Stimulated activated CD8-positive, alpha-beta memory T cell treated with anti-CD3 and anti-CD28 coated beads, Interleukin-12 subunit alpha, Interleukin-12 subunit beta, amount 100 ng/mL, for 24 hours (primary cell): ENCODE results near the gene NHERF1.

Experiments
- DNase-seq: peaks from one replicate; pipeline ENCODE4 v3.0.0-alpha.2; 2020; ENCODE audit errors: extremely low read depth

Gene NHERF1

DNA sequence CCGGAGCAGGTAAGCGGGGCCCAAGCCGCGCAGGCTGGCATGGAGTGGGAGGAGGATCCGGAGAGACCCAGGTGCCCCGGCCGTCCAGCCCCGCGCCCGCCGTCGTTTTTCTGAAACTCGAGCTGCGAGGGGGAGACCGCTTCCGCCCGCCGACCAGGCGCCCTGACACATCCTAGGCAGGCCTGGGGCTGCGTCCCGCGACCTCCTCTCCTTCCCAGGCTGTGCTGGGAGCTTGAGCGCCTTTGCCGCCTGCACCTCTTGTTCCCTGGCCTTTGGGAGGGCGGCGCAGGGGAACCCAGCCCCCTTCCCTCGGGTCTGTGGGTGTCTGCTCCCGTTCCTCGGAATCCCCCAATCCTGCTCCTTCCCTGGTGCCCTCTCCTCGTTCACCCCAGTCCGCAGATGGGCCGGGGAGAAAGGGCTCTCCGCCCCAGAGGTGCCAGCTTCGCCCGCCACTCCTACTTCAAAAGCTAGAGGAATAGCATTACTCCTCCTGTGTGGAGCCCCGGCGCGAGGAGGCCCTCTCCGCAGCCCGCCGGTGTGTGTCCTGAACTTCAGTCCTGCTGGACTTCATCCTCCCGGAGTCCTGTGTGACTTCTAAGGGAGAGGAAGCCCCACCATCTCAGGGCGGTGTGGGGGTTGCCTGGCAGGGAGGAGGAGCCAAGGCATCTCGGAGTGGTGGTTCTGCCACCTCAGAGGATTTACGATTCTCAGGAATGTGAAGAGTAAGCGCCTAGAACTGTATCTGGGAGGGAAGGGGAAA lies 1.0 kb downstream of the NHERF1 start:
- DNase-seq: no peak

DNA sequence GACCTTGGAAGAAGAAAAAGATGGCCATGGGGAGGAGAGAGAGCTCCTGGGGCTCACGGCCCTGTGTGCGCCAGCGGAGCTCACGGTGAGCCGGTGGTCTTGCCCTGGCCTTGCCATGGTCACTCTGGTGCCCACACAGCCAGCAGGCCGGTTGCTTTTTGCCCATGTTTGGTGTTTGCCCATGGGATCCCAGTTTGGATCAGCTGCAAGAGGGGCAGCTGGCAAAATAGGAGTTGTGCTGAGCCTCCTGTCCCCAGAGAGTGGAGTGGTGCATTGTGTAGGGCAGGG lies 1.6 kb downstream of the NHERF1 start:
- no peak for DNase-seq

DNA sequence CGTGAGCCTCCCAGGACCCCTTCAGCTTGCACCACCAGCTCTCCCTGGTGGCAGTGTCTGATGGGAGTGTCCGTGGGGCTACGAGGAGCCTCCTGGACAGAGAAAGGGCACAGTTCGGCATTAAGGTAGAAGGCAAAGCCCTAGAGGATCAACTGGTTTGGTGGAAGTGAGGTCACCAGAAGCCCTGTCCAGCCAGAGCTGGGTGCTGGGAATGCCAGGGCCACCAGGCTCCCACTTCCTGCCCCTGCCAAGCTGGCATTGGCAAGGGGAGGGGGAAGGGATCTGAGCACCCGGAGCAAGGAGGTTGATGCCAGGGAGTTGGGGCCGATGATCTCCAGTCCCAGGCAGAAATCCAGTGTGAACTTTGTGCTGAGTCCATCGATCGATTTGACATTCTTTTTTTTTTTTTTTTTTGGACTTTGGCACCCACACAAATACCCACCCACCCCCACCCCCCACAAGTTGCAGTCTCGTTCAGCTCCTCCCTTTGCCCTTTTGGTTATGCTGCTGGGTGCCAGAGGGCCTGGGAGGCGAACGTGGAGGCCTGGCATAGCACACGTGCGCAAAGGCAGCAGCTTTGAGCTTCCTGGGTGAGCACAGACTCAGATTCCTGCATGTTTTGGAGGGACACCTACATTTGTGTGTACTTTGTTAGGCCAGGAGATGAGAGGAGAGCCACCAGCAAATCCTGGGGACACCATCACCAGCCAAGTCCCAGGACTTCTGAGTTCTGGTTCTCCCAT lies 2.1 kb downstream of the NHERF1 start:
- DNase-seq: no peak

DNA sequence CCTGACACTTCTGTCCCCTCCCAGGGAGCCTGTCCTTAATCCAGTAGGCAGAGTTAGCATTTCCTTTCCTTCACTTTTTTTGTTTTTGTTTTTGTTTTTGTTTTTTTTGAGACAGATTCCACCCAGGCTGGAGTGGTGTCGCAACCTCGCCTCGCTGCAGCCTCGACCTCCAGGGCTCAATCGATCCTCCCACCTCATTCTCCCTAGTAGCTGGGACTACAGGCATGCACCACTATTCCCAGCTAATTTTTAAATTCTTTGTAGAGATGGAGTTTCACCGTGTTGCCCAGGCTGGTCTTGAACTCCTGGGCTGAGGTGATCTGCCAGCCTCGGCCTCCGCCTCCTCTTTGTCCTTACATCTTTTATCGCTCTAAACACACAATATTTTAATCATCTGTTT lies 4.0 kb downstream of the NHERF1 start:
- DNase-seq: no peak

DNA sequence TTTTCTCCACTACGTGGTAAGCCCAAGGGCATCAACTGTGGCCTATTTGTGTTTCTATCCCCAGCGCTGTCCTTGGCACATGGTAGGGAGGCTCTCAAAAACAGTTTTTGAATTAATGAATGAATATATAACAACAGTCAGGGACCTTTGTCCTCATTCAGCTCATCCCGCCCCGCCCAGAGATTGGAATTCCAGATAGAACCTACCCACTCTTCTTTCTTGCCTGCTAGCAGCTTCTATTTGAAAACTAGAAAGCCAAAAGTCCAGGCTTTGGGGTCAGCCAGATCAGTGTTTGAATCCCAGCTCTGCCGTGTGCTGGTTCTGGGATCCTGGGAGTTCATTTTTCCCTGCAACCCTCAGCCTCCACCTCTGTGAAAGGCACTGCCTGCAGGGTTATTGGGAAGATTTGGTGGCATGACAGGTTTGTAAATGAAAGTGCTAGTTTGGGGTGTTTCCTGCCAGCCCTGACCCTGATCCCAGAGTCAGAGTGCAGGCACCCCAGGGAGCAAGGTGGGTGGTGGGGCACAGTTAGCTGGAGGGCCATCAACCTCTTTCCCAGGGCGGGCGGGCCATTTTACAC lies 4.5 kb downstream of the NHERF1 start:
- DNase-seq: no peak

DNA sequence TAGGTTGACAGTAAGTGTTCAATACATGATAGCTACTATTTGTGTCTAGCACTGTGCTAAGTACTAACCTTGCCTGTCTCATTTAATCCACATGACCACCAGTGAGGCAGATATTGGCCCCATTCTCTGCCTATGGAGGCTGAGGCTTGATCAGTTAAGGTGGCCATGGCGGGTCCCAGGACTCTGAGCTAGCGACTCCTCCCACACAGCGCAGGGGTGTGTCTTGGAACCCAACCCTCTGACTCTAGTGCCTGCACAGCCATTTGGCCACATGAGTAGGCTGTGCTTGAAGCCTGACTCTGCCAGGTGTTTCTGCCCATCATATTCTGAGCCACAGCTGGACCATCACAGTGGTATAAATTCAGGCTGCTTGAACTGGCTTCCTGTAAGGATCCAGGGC lies 6.4 kb downstream of the NHERF1 start:
- no peak for DNase-seq

DNA sequence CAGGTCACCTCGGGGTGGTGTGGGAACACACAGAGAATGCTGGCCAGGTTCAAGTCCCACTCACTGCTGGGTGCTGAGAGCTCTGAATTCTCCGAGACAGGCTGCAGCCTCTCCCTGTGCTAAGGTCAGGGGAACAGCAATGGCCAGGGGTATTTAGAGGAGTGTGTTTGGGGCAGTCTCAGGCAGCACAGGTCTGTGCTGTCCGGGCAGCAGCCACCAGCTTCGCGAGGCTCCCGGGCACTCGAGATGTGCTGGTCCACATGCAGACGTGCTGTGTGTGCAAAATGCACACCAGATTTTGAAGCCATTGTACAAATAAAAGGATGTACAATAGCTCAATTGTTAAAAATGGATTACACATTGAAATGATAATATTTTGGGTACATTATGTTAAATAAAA lies 7.1 kb downstream of the NHERF1 start:
- no peak for DNase-seq

DNA sequence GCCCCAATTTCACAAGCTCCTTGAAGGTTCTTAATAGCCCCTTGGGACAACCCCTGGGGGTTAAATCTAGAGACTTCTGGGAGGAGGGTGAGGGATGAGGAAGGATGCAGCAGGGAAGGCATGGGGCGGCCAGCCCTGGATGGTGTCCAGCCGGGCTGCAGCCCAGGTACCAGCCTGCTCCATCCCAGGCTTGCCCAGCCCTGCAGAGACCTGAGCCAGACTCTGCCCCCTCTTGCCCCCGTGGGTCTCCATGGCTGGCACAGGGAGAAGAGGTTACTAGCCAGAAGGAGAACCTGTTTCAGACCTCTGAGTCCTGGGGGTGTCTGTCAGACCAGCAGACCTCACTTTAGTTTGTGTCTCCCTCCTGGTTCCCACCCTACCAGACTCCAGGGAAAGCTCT lies 8.5 kb downstream of the NHERF1 start:
- DNase-seq: no peak

DNA sequence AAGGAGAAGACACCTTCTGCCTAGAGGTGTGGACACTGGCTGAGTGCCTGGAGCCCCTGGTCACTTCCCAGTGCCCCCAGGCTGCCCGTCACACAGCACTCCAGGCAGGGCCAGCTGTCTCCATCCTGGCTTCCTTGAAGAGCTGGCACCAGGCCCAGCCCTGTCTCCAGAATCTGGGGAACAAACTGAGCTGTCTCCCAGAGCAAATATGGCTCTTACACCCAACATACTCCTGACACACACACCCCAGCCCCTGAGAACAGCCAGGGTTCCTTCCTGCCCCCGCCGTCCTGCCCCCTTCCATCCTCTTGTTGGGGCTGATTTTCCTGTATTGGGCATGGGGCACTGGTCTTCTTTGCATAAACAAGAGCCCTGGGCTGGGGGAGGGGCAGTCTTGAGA lies 9.1 kb downstream of the NHERF1 start:
- no peak for DNase-seq

DNA sequence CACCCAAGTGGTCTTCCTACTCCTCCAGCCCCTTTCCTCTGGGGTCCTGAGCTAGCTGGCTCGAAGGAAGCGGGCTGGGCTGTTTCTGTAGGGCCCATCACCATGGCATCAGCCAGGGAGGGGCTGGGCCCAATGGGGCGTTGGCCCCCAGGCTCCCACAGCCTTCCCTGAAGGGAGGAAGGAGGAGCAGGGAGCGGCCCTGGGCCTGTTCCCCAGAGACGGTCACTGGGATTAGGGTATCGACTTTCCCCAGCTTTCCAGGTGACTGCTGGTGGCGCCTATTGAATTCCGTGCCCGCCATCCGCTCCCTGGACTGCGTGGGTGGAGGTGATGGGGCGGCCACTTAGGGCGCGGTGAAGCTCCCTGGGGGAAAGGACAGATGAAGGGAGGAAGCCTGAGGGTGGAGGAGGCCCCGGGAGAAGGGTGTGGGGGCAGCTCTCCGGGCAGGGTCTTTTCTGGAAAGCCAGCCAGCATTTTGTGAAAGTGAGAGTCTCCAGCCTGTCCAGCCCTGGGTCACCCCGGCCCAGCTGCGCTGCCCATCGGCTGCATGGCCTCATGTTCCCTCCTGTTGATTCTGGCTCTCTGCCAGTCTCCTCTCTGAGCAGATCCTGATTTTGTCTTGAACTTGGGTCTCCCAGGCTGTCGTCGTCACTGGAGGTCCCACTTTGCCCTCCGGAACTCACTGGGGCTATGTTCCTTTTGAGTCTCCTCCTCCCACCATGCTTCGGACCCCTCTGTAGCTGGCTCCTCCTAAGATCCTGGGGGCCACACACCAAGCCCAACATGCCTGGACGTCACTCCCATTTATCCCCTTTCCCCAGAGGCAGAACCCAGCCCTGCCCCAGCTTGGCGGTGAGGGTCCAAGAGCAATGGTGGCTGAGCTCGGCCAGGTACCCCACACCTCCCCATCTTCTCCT lies 9.8 kb downstream of the NHERF1 start:
- DNase-seq: no peak

DNA sequence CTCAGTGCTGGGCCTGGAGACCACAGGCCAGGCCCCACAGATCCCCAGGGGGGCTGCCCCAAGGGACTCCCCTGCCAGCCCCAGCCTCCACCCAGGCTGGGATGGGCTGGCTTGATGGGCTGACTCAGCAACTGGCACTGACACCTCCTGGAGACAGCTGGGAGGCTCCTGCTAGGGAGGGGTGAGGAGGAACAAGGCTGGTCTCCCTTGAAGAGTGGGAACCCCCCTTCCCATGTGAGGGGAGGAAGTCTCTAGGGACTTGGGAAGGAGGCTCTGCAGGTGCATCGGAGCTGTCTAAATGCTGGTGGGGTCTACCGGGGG lies 10.4 kb downstream of the NHERF1 start:
- DNase-seq: no peak

DNA sequence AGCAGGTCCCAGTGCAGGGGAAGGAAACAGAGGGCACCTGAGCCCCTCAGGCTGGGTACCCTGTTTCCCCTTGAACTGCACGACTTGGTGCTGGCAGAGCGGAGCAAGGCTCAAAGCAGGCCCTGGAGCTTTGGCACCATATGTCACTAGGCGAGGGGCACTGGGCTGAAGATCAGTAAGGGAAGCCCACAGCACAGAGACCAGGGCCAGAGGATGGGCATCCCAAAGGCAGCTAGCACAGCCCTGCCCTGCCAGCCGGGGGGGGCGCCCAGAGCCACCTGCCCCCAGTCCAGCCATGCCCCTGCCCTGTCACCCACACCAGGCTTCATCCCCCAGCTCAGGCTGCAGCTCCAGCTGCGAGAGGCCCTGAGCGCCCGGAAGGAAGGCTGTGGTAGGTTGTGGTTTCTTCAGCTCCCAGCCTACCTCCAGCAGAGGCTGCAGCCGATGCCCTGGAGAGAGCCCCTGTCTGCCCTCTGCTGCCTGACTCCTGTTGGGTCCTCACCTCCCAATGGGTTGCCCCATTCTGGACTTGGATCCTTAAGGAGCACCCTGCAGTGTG lies 10.9 kb downstream of the NHERF1 start:
- no peak for DNase-seq

DNA sequence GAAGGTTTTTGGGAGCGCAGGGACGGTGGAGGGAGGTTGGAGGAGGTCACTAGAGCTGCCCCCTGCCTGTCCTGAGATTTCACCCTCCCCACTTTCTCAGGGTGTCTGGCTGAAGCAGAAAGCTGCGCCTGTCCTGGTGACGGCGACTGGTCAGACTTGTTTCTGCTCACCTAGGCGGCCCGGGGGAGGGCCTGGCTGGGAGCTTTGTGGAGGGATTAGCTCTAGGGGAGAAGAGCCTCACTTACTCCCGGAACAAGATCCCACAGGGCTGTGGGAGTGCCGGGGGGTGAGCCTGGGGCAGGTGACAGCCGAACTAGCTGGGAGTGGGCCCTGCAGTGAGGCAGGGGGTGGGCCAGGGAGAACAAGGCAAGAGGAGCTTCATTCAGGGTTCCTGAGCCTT lies 11.5 kb downstream of the NHERF1 start:
- no peak for DNase-seq

DNA sequence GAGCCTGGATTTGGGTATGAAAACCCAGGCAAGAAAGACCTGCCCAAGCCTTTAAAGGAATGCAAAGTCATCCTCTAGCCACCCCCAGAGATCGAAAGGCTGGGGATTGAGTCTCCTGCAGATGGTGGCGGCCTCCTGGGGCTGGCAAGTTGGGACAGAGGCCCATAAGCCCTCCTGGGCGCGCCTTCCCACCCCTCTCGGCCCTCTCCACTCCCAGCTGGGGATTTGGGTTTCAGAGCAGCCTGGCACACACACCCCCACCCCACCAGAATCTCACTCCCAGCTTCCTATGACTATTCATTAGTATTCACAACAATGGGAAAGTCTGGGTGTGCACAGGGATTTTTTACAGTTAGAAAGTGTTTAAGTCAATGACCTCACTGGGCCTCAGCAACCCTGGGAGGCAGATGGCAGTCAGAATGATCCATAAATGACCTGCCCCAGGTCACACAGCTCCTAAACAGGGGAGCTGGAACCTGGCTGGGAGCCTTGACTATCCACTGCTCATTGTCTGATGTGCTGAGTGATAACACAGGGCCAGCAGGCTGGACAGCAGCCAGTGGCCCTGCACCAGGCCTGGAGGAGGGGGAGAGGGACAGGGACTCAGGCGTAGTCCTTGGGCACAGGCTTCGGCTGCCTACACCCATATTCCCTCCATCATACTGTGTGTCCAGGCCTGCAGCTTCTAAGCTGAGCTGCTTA lies 12.1 kb downstream of the NHERF1 start:
- no peak for DNase-seq

DNA sequence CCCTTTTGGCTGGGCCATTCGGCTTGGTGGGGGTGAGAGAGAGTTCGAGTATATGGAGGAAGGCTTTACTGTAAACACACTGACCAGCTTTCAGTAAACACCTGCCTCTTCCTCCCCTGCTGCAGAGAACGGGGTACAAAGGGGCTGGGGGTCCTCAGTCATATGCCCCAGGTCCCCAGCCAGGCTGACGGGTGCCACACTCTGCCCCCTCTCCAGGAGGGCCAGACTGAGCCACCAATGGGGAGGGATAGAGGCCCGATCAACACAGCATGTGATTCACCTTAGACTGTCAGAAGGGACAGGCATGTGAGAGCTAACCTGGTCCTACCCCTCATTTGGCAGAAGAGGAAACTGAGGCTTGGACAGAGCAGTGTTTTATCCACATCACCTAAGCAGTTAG lies 13.0 kb downstream of the NHERF1 start:
- DNase-seq: no peak

DNA sequence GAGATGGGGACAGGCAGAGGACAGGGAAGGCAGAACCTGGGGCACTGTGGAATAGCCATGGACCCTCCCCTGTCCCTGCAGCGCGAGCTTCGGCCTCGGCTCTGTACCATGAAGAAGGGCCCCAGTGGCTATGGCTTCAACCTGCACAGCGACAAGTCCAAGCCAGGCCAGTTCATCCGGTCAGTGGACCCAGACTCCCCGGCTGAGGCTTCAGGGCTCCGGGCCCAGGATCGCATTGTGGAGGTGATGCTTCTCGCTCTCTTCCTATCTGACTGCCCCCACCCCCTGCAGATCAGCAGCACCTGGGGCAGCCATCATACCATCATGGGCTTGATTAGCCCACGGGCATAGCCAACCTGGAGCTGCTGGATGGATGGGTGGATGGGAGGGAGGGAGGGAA lies 13.5 kb downstream of the NHERF1 start:
- DNase-seq: no peak

DNA sequence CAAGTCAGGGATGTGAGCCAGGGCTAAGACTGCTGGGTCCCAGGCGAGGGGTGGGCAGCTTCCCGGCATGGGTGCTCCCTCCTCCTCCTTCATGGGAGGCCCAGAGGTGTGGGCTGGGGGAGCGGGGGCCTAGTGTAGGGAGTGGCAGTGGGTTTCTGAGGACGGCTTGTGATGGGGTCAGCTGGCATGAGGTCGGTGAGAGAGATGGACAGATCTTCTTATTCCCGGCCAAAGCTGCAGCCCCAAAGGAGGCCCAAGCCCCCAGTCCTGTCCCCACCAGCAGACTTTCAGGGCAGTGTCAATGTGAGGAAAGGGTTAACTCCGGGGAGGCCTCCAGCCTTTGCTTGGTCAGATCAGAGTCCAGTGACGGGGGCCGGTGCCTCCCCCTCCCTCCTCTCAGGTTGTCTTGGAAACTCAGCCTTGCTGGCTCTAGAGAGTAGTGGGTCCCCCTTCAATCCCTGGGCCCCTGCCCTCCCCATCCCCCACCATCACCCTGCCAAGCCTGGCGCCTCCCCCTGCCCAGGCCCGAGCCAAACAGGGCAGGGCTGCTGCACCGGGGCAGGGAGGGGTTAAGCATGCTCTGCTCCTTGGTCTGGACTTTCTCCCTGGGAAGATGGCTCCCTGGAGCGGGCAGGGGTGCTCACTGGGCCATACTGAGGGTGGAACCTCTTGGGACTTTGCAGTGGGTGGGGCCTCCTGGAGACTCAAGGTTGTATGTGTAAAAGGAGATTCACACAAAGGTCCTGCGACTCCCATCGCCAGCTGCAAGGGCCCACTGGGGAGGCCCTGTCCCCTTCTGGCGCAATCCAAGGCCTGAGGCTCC lies 15.3 kb downstream of the NHERF1 start:
- DNase-seq: no peak

DNA sequence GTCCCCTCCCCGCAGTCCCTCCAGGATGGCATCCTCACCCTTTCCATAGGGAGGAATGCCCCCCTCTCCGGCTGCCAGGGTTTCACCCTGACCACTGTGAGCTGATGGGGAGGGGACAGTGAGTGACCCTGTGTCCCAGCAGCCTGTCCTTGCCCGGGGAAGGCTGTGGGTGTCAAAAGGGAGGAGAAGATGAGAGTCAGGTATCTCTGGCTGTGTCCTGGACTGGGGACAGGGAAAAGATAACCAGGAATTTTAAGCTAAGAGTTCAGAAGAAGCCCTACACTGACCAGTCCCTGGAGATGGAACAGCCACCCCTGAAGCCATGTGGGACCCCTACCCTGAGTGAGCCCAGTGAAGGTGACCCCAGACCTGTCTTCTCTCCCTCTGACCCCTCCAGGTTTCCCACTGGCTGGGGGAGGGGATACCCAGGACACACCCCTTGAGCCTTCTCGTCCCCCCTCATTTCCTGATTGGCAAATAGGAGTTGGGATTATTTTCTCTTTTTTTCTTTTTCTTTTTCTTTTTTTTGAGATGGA lies 16.4 kb downstream of the NHERF1 start:
- no peak for DNase-seq

DNA sequence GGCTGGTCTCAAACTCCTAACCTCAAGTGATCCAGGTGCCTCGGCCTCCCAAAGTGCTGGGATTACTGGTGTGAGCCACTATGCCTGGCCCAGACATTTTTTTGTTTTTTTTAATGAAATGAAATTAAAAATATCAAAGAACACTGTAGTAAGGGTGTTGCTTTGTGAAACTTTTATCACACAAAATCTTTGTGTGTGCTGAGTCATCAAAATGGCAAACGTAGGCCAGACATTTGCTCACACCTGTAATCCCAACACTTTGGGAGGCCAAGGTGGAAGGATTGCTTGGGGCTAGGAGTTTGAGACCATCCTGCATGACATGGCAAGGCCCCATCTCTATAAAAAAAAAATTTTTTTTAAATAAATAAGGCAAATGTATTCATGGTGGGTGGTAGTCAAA lies 18.0 kb downstream of the NHERF1 start:
- no peak for DNase-seq

DNA sequence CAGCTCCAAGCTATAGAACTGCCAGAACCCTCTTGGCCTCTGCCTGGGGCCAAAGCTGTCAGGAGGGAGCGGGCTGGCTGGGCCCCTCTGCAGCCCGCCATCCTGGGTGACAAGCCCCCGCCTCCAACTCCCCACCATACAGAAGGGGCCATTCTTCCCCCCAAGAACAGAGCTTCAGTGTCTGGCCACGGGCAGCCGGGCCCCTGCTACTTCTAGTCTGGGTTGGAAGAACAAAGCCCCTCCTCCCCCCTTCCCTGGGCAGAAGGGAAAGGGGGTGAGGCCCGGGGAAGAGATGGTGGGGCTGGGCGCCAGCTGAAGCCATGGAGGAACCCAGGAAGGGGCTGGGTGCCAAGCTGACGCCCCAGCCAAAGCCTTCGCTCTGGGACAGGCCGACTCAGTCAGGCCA lies 18.7 kb downstream of the NHERF1 start:
- DNase-seq: no peak
